Kidney epithelial cell (primary cell): ENCODE data around the gene PTCD1. TPM values are rescaled to one million over a fixed set of nuclear protein-coding genes. Genes with fewer than 3 reads are reported as not detected.

Experiments used
- DNase-seq: peaks from one replicate; pipeline ENCODE4 v3.0.0-alpha.2; 2010; ENCODE audit warnings: low read depth
- H3K27me3 ChIP-seq: 2 replicates; pipeline ENCODE4 v1.6.0; 2011; ENCODE audit warnings: low read length; ENCODE audit not compliant: control insufficient read depth, insufficient read depth
- H3K36me3 ChIP-seq: 2 replicates; pipeline ENCODE4 v1.5.1; 2011; ENCODE audit warnings: low read length; ENCODE audit not compliant: control insufficient read depth, insufficient read depth
- H3K4me3 ChIP-seq: 2 replicates; pipeline ENCODE4 v1.5.1; 2011; ENCODE audit warnings: low read depth, mild to moderate bottlenecking, control low read depth, low read length
- CTCF ChIP-seq: IDR thresholded peaks from 2 replicates; pipeline ENCODE4 v1.5.1; 2011; ENCODE audit warnings: mild to moderate bottlenecking, moderate library complexity, low read length, control low read depth, inconsistent platforms; ENCODE audit not compliant: insufficient read depth, poor library complexity, severe bottlenecking
- total RNA-seq: library from RNA; depleted of rRNA; stranded (reverse); fragments of >200 nt; gene quantifications from 2 replicates; pipeline ENCODE4 v1.2.3, GENCODE V29; 2015

PTCD1 gene
- total RNA-seq, 1 donor from 2014 or later = 5.6 TPM

DNA sequence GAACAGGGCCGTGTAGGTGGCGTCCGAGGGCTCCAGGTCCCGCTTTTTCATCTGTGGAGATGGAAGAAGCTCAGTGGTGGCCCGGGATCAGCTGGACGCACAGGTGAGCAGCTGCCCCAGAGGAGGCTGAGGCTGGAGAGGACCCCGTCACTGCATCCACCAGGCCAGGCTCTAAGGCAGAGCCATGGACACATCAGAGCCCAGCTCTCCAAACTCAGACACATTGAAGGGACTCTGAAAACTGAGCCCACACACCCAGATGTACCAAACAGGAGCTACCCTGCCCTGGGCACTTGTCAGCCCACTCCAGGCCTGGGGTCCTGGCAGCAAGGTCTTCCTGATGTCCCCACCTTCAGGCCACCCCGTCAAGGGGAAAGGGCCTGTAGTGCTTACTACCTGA, 8.8 kb downstream of the PTCD1 start:
- Histone ChIP-seq H3K27me3 (no peaks in the 10 kb centered on the region), H3K4me3 (no peak overlapping the region), H3K36me3 (peaks cover 2% of the 10 kb centered on the region)
- no peak for TF ChIP-seq CTCF
- no peak for DNase-seq

DNA sequence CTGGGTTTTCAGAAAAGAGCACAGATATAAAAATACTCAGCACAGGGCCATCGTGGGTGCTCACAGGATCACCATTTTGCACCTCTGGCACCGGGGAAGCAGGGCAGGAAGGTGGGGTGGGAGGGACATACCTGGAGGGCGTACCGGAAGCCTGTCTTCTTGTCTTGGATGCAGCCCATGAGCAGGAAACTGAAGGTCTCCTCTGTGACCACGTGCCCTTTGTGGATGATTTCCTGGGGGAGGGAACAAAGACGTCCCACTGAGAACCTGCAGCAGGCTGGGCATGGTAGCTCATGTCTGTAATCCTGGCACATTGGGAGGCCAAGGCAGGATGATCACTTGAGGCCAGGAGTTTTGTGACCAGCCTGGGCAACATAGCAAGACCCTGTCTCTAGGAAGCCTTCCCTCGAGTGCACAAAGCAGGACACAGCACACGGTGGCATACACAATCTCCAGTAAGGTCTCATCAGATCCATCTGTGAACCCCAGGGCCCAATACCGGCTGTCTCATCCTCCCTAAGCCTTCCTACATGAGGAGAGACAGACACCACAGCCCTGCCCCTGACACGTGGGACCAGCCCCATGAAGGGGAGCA, 9.5 kb downstream of the PTCD1 start:
- no peak for DNase-seq
- TF ChIP-seq CTCF = no peak
- Histone ChIP-seq H3K4me3 (no peak overlapping the region), H3K36me3 (peaks cover 1% of the 10 kb centered on the region), H3K27me3 (no peaks in the 10 kb centered on the region)

- Histone ChIP-seq H3K36me3 (peaks cover 1% of the 10 kb centered on the region), H3K4me3 (no peak overlapping the region), H3K27me3 (no peaks in the 10 kb centered on the region)
- no peak for DNase-seq
- no peak for TF ChIP-seq CTCF
These were observed 13.5 kb downstream of the PTCD1 start for GRCh38 chr7:99424932-99425730.

DNA sequence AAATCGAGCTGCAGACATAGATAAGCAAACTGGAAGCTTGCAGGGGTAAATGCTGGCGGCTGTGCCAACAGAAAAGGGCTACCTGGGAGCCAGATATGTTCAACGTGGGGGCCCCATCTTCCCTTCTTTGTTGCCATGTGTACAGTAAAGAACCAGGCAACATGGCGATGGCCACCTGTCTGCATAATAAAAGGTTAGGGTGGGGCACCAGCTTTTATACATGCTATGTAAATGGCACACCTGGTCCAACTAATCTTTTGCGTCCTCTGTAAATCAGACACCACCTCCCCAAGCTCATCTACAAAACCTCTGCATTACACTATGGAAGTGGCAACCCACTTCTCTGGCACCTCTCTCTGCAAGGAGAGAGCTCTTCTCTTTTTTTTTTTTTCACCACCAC, 16.0 kb downstream of the PTCD1 start:
- TF ChIP-seq CTCF = no peak
- no peak for DNase-seq
- H3K36me3 ChIP-seq = peaks cover 5% of the 10 kb centered on the region
- no peak overlapping the region for H3K4me3 ChIP-seq
- no peaks in the 10 kb centered on the region for H3K27me3 ChIP-seq

GRCh38 chr7:99422186-99422585, 16.4 kb downstream of the PTCD1 start:
- DNase-seq = no peak
- no peak for TF ChIP-seq CTCF
- no peak overlapping the region for H3K4me3 ChIP-seq
- H3K36me3 ChIP-seq = peaks cover 6% of the 10 kb centered on the region
- H3K27me3 ChIP-seq = no peaks in the 10 kb centered on the region
